Heart left ventricle (tissue), 16 donors: ENCODE measurements around the gene ZNF593OS. TPM values are rescaled to one million over a fixed set of nuclear protein-coding genes. Genes with fewer than 3 reads are reported as not detected.

ENCODE experiments used
- ATAC-seq, 4 donors: fragments of 200-7000 bp; cut with Tn5 transposase; one replicate each; pipeline ENCODE4 v1.9.1; 2020 to 2022; ENCODE audit warnings: moderate library complexity in 4 of 4, mild to moderate bottlenecking in 3 of 4, moderate number of reproducible peaks in 1 of 4
- DNase-seq, 5 donors: peaks; one replicate each; pipeline ENCODE4 v3.0.0-alpha.2; 2020
- H3K27ac ChIP-seq, 12 donors: fragments of 200-600 bp; sonication (generic) in 4 of 12; one replicate each; pipeline versions ENCODE4 v1.5.0 to v1.8.0; 2016 to 2022; ENCODE audit warnings: mild to moderate bottlenecking in 2 of 12
- H3K27me3 ChIP-seq, 9 donors: fragments of 200-600 bp; sonication (generic) in 2 of 9; one replicate each; pipeline versions ENCODE4 v1.5.1 to v1.8.0; 2016 to 2022; ENCODE audit warnings: mild to moderate bottlenecking in 3 of 9
- H3K36me3 ChIP-seq, 9 donors: fragments of 200-600 bp; sonication (generic) in 2 of 9; one replicate each; pipeline versions ENCODE4 v1.5.0 to v1.8.0; 2018 to 2022; ENCODE audit warnings: mild to moderate bottlenecking in 2 of 9
- H3K4me1 ChIP-seq, 12 donors: fragments of 200-600 bp; sonication (generic) in 4 of 12; one replicate each; pipeline versions ENCODE4 v1.5.0 to v1.8.0; 2016 to 2022; ENCODE audit warnings: mild to moderate bottlenecking in 3 of 12
- H3K4me3 ChIP-seq, 12 donors: fragments of 200-600 bp; sonication (generic) in 4 of 12; one replicate each; pipeline versions ENCODE4 v1.5.0 to v1.8.0; 2017 to 2022; ENCODE audit warnings: mild to moderate bottlenecking in 9 of 12, moderate library complexity in 4 of 12
- H3K9me3 ChIP-seq, 12 donors: fragments of 200-600 bp; sonication (generic) in 4 of 12; one replicate each; pipeline versions ENCODE4 v1.5.0 to v1.8.0; 2016 to 2022; ENCODE audit warnings: mild to moderate bottlenecking in 1 of 12
- POLR2A ChIP-seq, 2 donors: fragments of 450-650 bp; IDR thresholded peaks; one replicate each; pipeline ENCODE4 v1.6.1; 2017; ENCODE audit warnings: antibody characterized with exemption in 2 of 2, mild to moderate bottlenecking in 2 of 2, moderate library complexity in 2 of 2
- WGBS, 4 donors: extraction: QIAGEN DNeasy Blood & Tissue Kit in 2 of 4; methylation state at CpG; one replicate each; pipeline versions ENCODE4 v1.1.5 to v1.1.7; 2013 to 2018; 5-methylcytosine and 5-hydroxymethylcytosine counted together
- intact Hi-C, 10 donors: fragments of 100-400 bp; cut with DNase I; formaldehyde crosslinking; loops; one replicate each; pipeline versions ENCODE4 v1.11.1 to v1.14.2; 2022
- polyA plus RNA-seq, 2 donors: library from polyadenylated mRNA; stranded (reverse); fragments of 200-250 nt; gene quantifications; one replicate each; pipeline ENCODE4 v1.2.3, GENCODE V29; 2013
- total RNA-seq, 9 donors: library from RNA; depleted of rRNA in 2 of 9; stranded (reverse); fragments of >200 nt in 2 of 9; fragmentation: NEBNext Ultra II Directional in 3 of 9; extraction: Animal tissue kit (Norgen Biotek cat#: 25700) in 3 of 9; gene quantifications; one replicate each; pipeline versions ENCODE4 v1.1.0 to v1.2.4, GENCODE V29; 2016 to 2023
- TF ChIP-seq, protein P1 (sequence below), 12 donors: fragments of 200-600 bp; sonication (generic) in 4 of 12; IDR thresholded peaks; one replicate each; pipeline versions ENCODE4 v1.5.0 to v1.8.0; 2018 to 2022; ENCODE audit warnings: antibody characterized with exemption in 12 of 12, mild to moderate bottlenecking in 5 of 12
- donor health status: ischemic (EF 13 %, LVEDD 7.1; RV severe dilation, severe dysfunction).
- donor health status: healthy with polysubstance abuse.
- donor health status: DM: no; HTN: yes; CAD: no.
- donor health status: DM: no; HTN: no; CAD: no.
- donor health status: ischemic (EF 25% LVEDD 6.9; RV normal size, moderate dysfunction).
- donor health status: ischemic (EF 25% LVEDD 5.7; RV mildly dilated, moderate dysfunction).
- donor health status: healthy.
- donor health status: DM: yes; HTN: yes; CAD: no.
- donor health status: ischemic (EF 35%, LVEDD 5.7; RV mildly dilated, moderate dysfunction).
- donor health status: nonischemic (EF 11% LVEDD 7.7; RV severe dilation, severe dysfunction).
- donor health status: DM: yes; HTN: yes; CAD: no.
- donor health status: PGD.
- donor health status: ischemic (EF 29% LVEDD 5.4; RV normal size, mild dysfunction).
- donor health status: nonischemic (EF 23%, LVEDD 6.1; RV moderate dilation, normal function).

ZNF593OS gene
- total and polyA plus RNA-seq, 11 donors: not detected

DNA sequence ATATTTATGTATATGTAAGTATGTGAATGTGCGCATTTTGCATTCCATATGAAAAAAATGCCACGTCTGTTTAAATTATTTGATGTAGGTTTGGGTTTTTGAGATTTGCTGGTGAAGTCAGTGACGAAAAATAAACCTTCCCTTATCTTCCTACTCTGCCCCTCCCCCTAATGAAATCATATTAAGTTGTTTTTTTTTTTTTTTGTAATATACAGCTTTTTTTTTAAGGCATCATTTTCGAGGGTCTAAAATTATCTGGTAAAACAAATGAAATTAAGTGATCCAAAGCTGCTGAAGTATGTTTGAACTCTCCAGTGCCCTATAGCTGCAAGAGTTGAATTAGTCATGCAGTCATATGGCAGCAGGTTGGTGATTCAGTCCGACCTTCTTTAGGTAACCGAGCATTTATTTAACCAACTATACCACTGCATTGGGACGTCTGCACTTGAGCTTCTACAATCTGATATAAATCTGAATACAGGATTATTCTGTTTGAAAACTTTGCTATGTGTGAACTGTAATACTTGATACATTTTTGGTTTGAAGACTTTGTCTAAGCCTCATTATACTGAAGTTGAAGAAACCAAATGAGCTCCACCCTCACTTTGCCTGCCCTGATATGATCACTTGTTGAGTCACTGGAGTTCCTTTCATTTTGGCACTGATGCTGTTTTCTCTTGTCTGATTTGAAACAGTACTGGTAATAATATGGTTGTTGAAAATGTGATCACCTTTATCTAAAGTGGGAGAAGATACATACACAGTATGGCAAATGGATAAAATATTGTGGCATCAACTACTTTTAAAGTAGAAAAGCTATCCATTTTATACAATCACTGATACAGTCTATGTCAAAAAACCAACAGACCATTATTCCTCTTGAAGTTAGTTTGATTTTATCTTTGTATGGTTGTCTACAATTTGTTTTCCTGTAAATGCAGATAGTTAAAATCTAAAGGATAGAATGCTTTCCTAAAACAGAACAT is 48.4 kb downstream of the ZNF593OS start:
- H3K4me3 ChIP-seq: no peak overlapping the region
- H3K36me3 ChIP-seq: peaks cover 0 to 50% (median 28%) of the 10 kb centered on the region in 9 donors
- H3K9me3 ChIP-seq: no peaks in the 10 kb centered on the region
- ATAC-seq (peak in 1 of 4 donors; percentile 24), DNase-seq (no peak)
- intact Hi-C loops: no loop called here
- WGBS, 4 donors: 84 to 89% (median 87%) methylated on average over 7 of the region's 7 CpGs
- H3K27ac ChIP-seq: peak overlapping the region in 6 of 12 donors; percentile 1 to 77 (median 26)
- no peaks in the 10 kb centered on the region for H3K27me3 ChIP-seq
- no peak for TF ChIP-seq POLR2A (IDR thresholded peaks at IDR 0.05)
- peaks cover 0 to 91% (median 31%) of the 10 kb centered on the region in 12 donors for H3K4me1 ChIP-seq

DNA sequence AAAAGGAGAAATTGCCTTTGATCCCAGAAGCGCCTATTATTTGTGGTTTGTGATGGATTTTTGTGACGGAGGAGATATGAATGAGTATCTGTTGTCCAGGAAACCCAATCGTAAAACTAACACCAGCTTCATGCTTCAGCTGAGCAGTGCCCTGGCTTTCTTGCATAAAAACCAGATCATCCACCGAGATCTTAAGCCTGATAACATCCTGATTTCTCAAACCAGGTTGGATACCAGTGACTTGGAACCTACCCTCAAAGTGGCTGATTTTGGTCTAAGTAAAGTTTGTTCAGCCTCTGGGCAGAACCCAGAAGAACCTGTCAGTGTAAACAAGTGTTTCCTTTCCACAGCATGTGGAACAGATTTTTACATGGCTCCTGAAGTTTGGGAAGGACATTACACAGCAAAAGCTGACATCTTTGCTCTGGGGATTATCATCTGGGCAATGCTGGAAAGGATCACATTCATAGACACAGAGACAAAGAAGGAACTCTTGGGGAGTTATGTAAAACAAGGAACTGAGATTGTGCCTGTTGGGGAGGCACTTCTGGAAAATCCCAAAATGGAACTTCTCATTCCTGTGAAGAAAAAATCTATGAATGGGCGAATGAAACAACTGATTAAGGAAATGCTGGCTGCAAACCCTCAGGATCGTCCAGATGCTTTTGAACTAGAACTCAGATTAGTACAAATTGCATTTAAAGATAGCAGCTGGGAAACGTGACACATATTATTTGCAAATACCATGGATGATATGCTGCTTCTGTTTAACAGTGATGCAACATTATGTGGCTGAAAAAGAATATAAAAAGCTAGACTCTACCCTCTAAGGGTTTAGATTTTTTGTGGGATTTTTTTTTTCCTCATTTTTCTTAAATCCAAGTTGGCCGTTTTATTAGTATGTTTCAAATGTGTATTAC is 49.5 kb downstream of the ZNF593OS start:
- DNase-seq: no peak
- no peaks in the 10 kb centered on the region for H3K9me3 ChIP-seq
- TF ChIP-seq POLR2A (IDR thresholded peaks at IDR 0.05): no peak
- TF ChIP-seq, protein P1, sequence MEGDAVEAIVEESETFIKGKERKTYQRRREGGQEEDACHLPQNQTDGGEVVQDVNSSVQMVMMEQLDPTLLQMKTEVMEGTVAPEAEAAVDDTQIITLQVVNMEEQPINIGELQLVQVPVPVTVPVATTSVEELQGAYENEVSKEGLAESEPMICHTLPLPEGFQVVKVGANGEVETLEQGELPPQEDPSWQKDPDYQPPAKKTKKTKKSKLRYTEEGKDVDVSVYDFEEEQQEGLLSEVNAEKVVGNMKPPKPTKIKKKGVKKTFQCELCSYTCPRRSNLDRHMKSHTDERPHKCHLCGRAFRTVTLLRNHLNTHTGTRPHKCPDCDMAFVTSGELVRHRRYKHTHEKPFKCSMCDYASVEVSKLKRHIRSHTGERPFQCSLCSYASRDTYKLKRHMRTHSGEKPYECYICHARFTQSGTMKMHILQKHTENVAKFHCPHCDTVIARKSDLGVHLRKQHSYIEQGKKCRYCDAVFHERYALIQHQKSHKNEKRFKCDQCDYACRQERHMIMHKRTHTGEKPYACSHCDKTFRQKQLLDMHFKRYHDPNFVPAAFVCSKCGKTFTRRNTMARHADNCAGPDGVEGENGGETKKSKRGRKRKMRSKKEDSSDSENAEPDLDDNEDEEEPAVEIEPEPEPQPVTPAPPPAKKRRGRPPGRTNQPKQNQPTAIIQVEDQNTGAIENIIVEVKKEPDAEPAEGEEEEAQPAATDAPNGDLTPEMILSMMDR (IDR thresholded peaks at IDR 0.05): no peak
- H3K4me1 ChIP-seq: peaks cover 0 to 79% (median 26%) of the 10 kb centered on the region in 12 donors
- no peak overlapping the region for H3K4me3 ChIP-seq
- H3K36me3 ChIP-seq: peaks cover 0 to 62% (median 39%) of the 10 kb centered on the region in 9 donors
- no peaks in the 10 kb centered on the region for H3K27me3 ChIP-seq
- H3K27ac ChIP-seq: peak overlapping the region in 9 of 12 donors; percentile 6 to 77 (median 41)
- intact Hi-C loops: no loop called here
- WGBS, 4 donors: 51 to 62% (median 58%) methylated on average over 8 of the region's 8 CpGs
- peak in 3 of 4 donors; percentile 29 to 44 (median 30) for ATAC-seq

DNA sequence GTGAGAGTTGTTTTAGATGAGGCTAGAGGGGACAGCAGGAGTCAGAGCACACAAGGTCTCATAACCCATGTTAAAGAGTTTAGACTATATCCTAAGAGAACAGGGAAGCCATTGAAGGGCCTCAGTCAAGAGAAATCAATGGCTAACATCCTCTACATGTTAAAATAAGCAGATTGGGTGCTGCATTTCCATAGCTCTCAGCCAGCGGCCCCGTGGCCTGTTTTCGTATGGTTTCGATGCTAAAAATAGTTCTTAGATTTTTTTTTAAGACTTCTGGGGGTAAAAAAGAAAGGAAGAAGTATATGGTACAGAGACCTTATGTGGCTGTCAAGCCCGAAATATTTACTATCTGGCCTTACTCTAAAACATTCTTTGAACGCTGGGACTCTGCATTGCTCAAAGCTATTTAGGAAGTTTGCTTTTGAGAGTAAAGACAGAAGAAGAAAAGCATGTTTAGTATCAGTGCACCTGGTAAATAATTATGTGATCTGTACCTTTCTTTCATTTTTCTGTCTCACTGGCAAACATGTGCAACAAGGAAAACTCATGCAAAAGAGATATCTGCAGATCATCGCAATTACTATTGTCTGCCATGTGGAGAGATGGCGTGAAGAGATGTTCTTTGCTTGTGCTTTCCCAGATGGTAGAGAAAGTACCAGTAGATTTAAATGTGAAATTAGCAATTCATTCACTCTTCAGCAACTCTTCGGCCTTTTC is 51.6 kb downstream of the ZNF593OS start:
- Histone ChIP-seq H3K27me3 (no peaks in the 10 kb centered on the region), H3K4me1 (peaks cover 0 to 60% (median 24%) of the 10 kb centered on the region in 12 donors), H3K27ac (peak overlapping the region in 3 of 12 donors; percentile 41 to 61 (median 42)), H3K4me3 (no peak overlapping the region), H3K36me3 (peaks cover 0 to 82% (median 59%) of the 10 kb centered on the region in 9 donors), H3K9me3 (no peaks in the 10 kb centered on the region)
- TF ChIP-seq POLR2A (IDR thresholded peaks at IDR 0.05): no peak
- TF ChIP-seq, protein P1 (IDR thresholded peaks at IDR 0.05): no peak
- ATAC-seq: no peak
- 63 to 78% (median 67%) methylated on average over 8 to 9 of the region's 9 CpGs for WGBS, 4 donors
- intact Hi-C loops: no loop called here
- no peak for DNase-seq

Other genes with a start within 250 kb of the ZNF593OS start
- gene PAFAH2, start 173.8 kb downstream of the ZNF593OS start, total RNA-seq: 10 to 100 TPM in 4 of 9 donors, 1 to 10 TPM in 5; 5.8 to 18.6 (median 9.7) TPM
- 1 to 10 TPM; 5.9 to 7.6 TPM for gene PAFAH2, start 173.8 kb downstream of the ZNF593OS start, polyA plus RNA-seq
- gene EXTL1, start 150.1 kb downstream of the ZNF593OS start, total RNA-seq: 10 to 100 TPM in 2 of 9 donors, 1 to 10 TPM in 7; 1.8 to 17.5 (median 4.1) TPM
- gene EXTL1, start 150.1 kb downstream of the ZNF593OS start, polyA plus RNA-seq: 1 to 10 TPM; 1.2 to 5.7 TPM
- 10 to 100 TPM in 4 of 9 donors, 1 to 10 TPM in 5; 2.9 to 18.0 (median 6.5) TPM for gene SLC30A2, start 125.7 kb downstream of the ZNF593OS start, total RNA-seq
- 1 to 10 TPM; 3.4 to 3.7 TPM for gene SLC30A2, start 125.7 kb downstream of the ZNF593OS start, polyA plus RNA-seq
- gene TRIM63, start 104.2 kb downstream of the ZNF593OS start, total RNA-seq: 100 to 1,000 TPM; 136 to 598 (median 196) TPM
- 100 to 1,000 TPM; 277 to 444 TPM for gene TRIM63, start 104.2 kb downstream of the ZNF593OS start, polyA plus RNA-seq
- gene PDIK1L, start 60.0 kb downstream of the ZNF593OS start, total RNA-seq: 1 to 10 TPM; 3.9 to 9.3 (median 6.0) TPM
- gene PDIK1L, start 60.0 kb downstream of the ZNF593OS start, polyA plus RNA-seq: 1 to 10 TPM; 2.1 to 2.7 TPM
- gene FAM110D, start 12.8 kb downstream of the ZNF593OS start, total RNA-seq: 1 to 10 TPM; 2.5 to 6.5 (median 3.2) TPM
- 1 to 10 TPM; 2.2 to 3.7 TPM for gene FAM110D, start 12.8 kb downstream of the ZNF593OS start, polyA plus RNA-seq
- not detected for gene C1orf232, start 2.9 kb downstream of the ZNF593OS start, total RNA-seq
- gene C1orf232, start 2.9 kb downstream of the ZNF593OS start, polyA plus RNA-seq: not detected
- 10 to 100 TPM; 13.7 to 36.8 (median 21.0) TPM for gene ZNF593, start 1.9 kb downstream of the ZNF593OS start, total RNA-seq
- 100 to 1,000 TPM in 1 of 2 donors, 10 to 100 TPM in 1; 43.1 to 147 TPM for gene ZNF593, start 1.9 kb downstream of the ZNF593OS start, polyA plus RNA-seq
- 1 to 10 TPM in 7 of 9 donors, under 1 TPM in 1, not detected in 1; 0.60 to 3.4 (median 1.4) TPM for gene CNKSR1, start 5.7 kb upstream of the ZNF593OS start, total RNA-seq
- gene CNKSR1, start 5.7 kb upstream of the ZNF593OS start, polyA plus RNA-seq: 1 to 10 TPM in 1 of 2 donors, under 1 TPM in 1; 0.80 to 1.6 TPM
- not detected for gene CATSPER4, start 18.8 kb upstream of the ZNF593OS start, total RNA-seq
- not detected for gene CATSPER4, start 18.8 kb upstream of the ZNF593OS start, polyA plus RNA-seq
- 100 to 1,000 TPM in 2 of 9 donors, 10 to 100 TPM in 7; 28.6 to 180 (median 48.7) TPM for gene CEP85, start 62.4 kb upstream of the ZNF593OS start, total RNA-seq
- gene CEP85, start 62.4 kb upstream of the ZNF593OS start, polyA plus RNA-seq: 10 to 100 TPM; 13.4 to 22.7 TPM
- 100 to 1,000 TPM in 1 of 9 donors, 10 to 100 TPM in 8; 22.4 to 234 (median 40.0) TPM for gene SH3BGRL3, start 108.3 kb upstream of the ZNF593OS start, total RNA-seq
- 100 to 1,000 TPM in 1 of 2 donors, 10 to 100 TPM in 1; 43.8 to 119 TPM for gene SH3BGRL3, start 108.3 kb upstream of the ZNF593OS start, polyA plus RNA-seq
- gene UBXN11, start 134.8 kb upstream of the ZNF593OS start, total RNA-seq: 10 to 100 TPM in 3 of 9 donors, 1 to 10 TPM in 6; 3.7 to 17.2 (median 7.6) TPM
- 10 to 100 TPM in 1 of 2 donors, 1 to 10 TPM in 1; 9.0 to 12.2 TPM for gene UBXN11, start 134.8 kb upstream of the ZNF593OS start, polyA plus RNA-seq
- gene CD52, start 146.1 kb upstream of the ZNF593OS start, total RNA-seq: 10 to 100 TPM in 2 of 9 donors, 1 to 10 TPM in 6, not detected in 1; 1.6 to 89.9 (median 4.4) TPM
- 10 to 100 TPM in 1 of 2 donors, 1 to 10 TPM in 1; 9.9 to 26.1 TPM for gene CD52, start 146.1 kb upstream of the ZNF593OS start, polyA plus RNA-seq
- gene CRYBG2, start 182.3 kb upstream of the ZNF593OS start, total RNA-seq: under 1 TPM in 2 of 9 donors, not detected in 7; 0.25 to 0.45 TPM
- gene CRYBG2, start 182.3 kb upstream of the ZNF593OS start, polyA plus RNA-seq: not detected
- 1 to 10 TPM in 1 of 9 donors, under 1 TPM in 2, not detected in 6; 0.28 to 1.2 (median 0.48) TPM for gene ZNF683, start 200.9 kb upstream of the ZNF593OS start, total RNA-seq
- under 1 TPM in 1 of 2 donors, not detected in 1; 0.04 TPM for gene ZNF683, start 200.9 kb upstream of the ZNF593OS start, polyA plus RNA-seq
- under 1 TPM in 1 of 9 donors, not detected in 8; 0.15 TPM for gene LIN28A, start 239.0 kb upstream of the ZNF593OS start, total RNA-seq
- gene LIN28A, start 239.0 kb upstream of the ZNF593OS start, polyA plus RNA-seq: not detected